PC-3 (cell line): ENCODE results near the gene NIM1K.

Source experiments
- CTCF ChIP-seq: fragments of 300-600 bp; sonication (generic); conservative IDR thresholded peaks from 2 replicates; pipeline ENCODE4 v1.5.1; 2017; ENCODE audit warnings: antibody characterized with exemption, low read depth, mild to moderate bottlenecking, low read length
- EZH2 ChIP-seq: fragments of 300-600 bp; sonication (generic); IDR thresholded peaks from one replicate; pipeline ENCODE4 v1.6.1; 2017; ENCODE audit warnings: antibody characterized with exemption, mild to moderate bottlenecking, low read length; ENCODE audit not compliant: unreplicated experiment
- EZH2phosphoT487 ChIP-seq: fragments of 300-600 bp; sonication (generic); IDR thresholded peaks from 2 replicates; pipeline ENCODE4 v1.6.1; 2018; ENCODE audit warnings: mild to moderate bottlenecking, antibody characterized with exemption, low read length, borderline replicate concordance

DNA sequence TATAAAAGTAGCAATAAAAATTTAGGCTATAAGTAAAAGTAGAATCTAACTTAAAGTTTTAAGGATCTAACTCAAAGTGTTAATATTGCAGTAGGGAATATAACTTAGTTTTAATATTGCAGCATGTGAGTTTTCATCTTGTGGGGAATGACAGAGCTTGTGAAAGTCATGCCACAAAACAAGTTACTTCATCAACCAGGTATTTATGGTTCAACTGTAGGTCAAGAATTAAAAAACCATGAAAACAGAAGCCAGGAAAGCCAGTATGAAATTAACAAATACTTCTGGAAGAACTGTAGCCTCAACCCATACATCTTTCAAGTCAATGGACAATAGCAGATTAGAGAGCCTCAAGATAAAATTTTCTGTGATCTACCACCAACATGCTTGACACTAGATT is 102.2 kb downstream of the NIM1K start:
- TF ChIP-seq EZH2phosphoT487 (no peak), CTCF (no peak), EZH2 (no peak)
